RWPE1 (cell line): Measurements from ENCODE around the gene GRB10.

Source experiments
- CTCF ChIA-PET: fragments of 350-600 bp; sonication (Branson Sonifier 250); formaldehyde crosslinking; extraction: SDS; loops from one replicate; lab custom pipeline; 2021; lab: Yijun Ruan, JAX
- POLR2A ChIA-PET: fragments of 400-600 bp; formaldehyde crosslinking; extraction: SDS; loops from one replicate; lab custom pipeline; 2020; ENCODE audit warnings: antibody characterized with exemption; ENCODE audit not compliant: low non-redundant PET; lab: Yijun Ruan, JAX
- DNase-seq: peaks from one replicate; pipeline ENCODE4 v3.0.0; 2012; ENCODE audit warnings: low spot score
- H3K27ac ChIP-seq: fragments of 450-650 bp; 2 replicates; pipeline ENCODE4 v1.5.1; 2017
- CTCF ChIP-seq: fragments of 450-650 bp; conservative IDR thresholded peaks from 2 replicates; pipeline ENCODE4 v1.5.1; 2017; ENCODE audit warnings: low read depth, mild to moderate bottlenecking

The GRB10 gene

GRCh38 chr7:50699143-50699542 lies 83.6 kb downstream of the GRB10 start:
- no peak for TF ChIP-seq CTCF
- ChIA-PET POLR2A (no interaction called here), CTCF (no interaction called here)
- no peak overlapping the region for H3K27ac ChIP-seq
- no peak for DNase-seq

GRCh38 chr7:50697748-50698147 lies 84.9 kb downstream of the GRB10 start:
- no peak for DNase-seq
- CTCF ChIA-PET = interaction anchor here (1.2 kb wide), 1 partner anchor 463 kb away, joined by 3 read pairs; no protein-coding TSS in a partner anchor
- POLR2A ChIA-PET = no interaction called here
- no peak overlapping the region for H3K27ac ChIP-seq
- TF ChIP-seq CTCF = no peak

- no peak for DNase-seq
- ChIA-PET CTCF (interaction anchor here (1.2 kb wide), 1 partner anchor 464 kb away, joined by 3 read pairs; no protein-coding TSS in a partner anchor), POLR2A (no interaction called here)
- peak; percentile 43 for TF ChIP-seq CTCF
- H3K27ac ChIP-seq = no peak overlapping the region
Observed at GRCh38 chr7:50696810-50697582, 85.7 kb downstream of the GRB10 start.

GRCh38 chr7:50695026-50695425 lies 87.7 kb downstream of the GRB10 start:
- ChIA-PET CTCF (no interaction called here), POLR2A (no interaction called here)

GRCh38 chr7:50693455-50694130 lies 89.1 kb downstream of the GRB10 start:
- H3K27ac ChIP-seq = no peak overlapping the region
- POLR2A ChIA-PET = no interaction called here
- DNase-seq = no peak
- CTCF ChIA-PET = no interaction called here
- no peak for TF ChIP-seq CTCF

More at GRCh38 chr7:50695026-50695425, 87.7 kb downstream of the GRB10 start:
- TF ChIP-seq CTCF = no peak
- no peak for DNase-seq
- H3K27ac ChIP-seq = no peak overlapping the region

- no peak overlapping the region for H3K27ac ChIP-seq
- DNase-seq = no peak
- POLR2A ChIA-PET = no interaction called here
- CTCF ChIA-PET = interaction anchor here (0.7 kb wide), 1 partner anchor 790 kb away, joined by 3 read pairs; no protein-coding TSS in a partner anchor
- no peak for TF ChIP-seq CTCF
Observed at GRCh38 chr7:50690541-50691011, 92.1 kb downstream of the GRB10 start.
